IMR-90 (cell line): ENCODE data around the gene DUSP8.

Experiments used
- RCOR1 ChIP-seq: IDR thresholded peaks from 2 replicates; pipeline ENCODE4 v1.6.1; 2012; ENCODE audit warnings: mild to moderate bottlenecking, low read length, improper control_type of control experiment; ENCODE audit not compliant: insufficient replicate concordance
- RFX5 ChIP-seq: IDR thresholded peaks from 2 replicates; pipeline ENCODE4 v1.8.0; 2012; ENCODE audit warnings: low read depth, mild to moderate bottlenecking, low read length, moderate library complexity
- TF ChIP-seq, protein P1 (sequence below): conservative IDR thresholded peaks from 2 replicates; pipeline ENCODE4 v1.5.1; 2012; ENCODE audit warnings: mild to moderate bottlenecking, low read depth, low read length, improper control_type of control experiment

DNA sequence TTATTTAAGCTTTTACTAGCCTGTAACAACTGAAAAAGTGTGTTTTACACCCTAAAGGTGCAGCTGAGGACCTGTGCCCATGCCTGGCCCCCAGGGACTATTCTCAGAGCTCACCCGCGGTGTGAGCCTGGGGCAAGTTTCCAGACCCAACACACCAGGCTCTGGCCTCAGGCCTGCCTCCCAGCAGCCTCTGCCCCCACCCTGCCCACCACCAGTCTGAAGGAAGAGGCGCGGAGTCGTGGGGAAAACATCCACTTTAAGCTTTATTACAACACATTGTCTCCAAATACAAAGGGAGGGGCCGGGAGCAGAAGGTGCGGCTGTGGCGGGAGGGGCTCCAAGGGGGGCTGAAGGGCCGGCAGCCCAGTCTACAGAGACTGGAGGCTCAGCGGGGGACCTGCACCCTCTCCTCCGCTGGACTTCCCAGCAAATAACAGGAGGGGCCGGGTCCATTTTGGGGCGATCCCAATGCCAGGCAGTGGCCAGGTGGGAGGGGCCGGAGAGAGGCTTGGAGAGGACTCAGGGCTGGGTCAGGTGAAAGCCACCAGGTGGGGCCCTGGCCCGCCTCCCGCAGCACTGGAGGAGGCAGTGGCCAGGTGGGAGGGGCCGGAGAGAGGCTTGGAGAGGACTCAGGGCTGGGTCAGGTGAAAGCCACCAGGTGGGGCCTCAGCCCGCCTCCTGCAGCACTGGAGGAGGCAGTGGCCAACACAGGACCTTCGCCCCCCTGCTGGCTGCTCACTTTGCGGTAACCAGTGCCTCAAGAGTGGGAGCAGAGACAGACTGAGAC is 18.1 kb downstream of the DUSP8 start:
- no peak for TF ChIP-seq RCOR1
- no peak for TF ChIP-seq RFX5
- TF ChIP-seq, protein P1, sequence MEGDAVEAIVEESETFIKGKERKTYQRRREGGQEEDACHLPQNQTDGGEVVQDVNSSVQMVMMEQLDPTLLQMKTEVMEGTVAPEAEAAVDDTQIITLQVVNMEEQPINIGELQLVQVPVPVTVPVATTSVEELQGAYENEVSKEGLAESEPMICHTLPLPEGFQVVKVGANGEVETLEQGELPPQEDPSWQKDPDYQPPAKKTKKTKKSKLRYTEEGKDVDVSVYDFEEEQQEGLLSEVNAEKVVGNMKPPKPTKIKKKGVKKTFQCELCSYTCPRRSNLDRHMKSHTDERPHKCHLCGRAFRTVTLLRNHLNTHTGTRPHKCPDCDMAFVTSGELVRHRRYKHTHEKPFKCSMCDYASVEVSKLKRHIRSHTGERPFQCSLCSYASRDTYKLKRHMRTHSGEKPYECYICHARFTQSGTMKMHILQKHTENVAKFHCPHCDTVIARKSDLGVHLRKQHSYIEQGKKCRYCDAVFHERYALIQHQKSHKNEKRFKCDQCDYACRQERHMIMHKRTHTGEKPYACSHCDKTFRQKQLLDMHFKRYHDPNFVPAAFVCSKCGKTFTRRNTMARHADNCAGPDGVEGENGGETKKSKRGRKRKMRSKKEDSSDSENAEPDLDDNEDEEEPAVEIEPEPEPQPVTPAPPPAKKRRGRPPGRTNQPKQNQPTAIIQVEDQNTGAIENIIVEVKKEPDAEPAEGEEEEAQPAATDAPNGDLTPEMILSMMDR = no peak
